Smooth muscle cell (in vitro differentiated cells): ENCODE data around the gene SRP9. TPM values are rescaled to one million over a fixed set of nuclear protein-coding genes. Genes with fewer than 3 reads are reported as not detected.

Experiments used
- DNase-seq: peaks from one replicate; lab custom pipeline; 2025; ENCODE audit not compliant: unreplicated experiment; lab: John Stamatoyannopoulos, UW
- H2AFZ ChIP-seq: fragments of 200-600 bp; sonication (generic); 2 replicates; pipeline ENCODE4 v1.6.0; 2016; ENCODE audit warnings: antibody characterized with exemption, low read depth, mild to moderate bottlenecking
- H3F3A ChIP-seq: fragments of 200-600 bp; sonication (generic); 2 replicates; pipeline ENCODE4 v1.6.0; 2017; ENCODE audit warnings: antibody characterized with exemption, low read depth
- H3K27ac ChIP-seq: fragments of 200-600 bp; sonication (generic); 2 replicates; pipeline ENCODE4 v1.5.1; 2016; ENCODE audit warnings: low read depth, mild to moderate bottlenecking
- H3K27me3 ChIP-seq: fragments of 200-600 bp; sonication (generic); 2 replicates; pipeline ENCODE4 v1.6.1; 2016; ENCODE audit warnings: low read depth, mild to moderate bottlenecking
- H3K36me3 ChIP-seq: fragments of 200-600 bp; sonication (generic); 2 replicates; pipeline ENCODE4 v1.5.1; 2016; ENCODE audit warnings: low read depth
- H3K4me1 ChIP-seq: fragments of 200-600 bp; sonication (generic); 2 replicates; pipeline ENCODE4 v1.5.1; 2016; ENCODE audit warnings: low read depth
- H3K4me2 ChIP-seq: fragments of 200-600 bp; sonication (generic); 2 replicates; pipeline ENCODE4 v1.6.0; 2016; ENCODE audit warnings: mild to moderate bottlenecking
- H3K4me3 ChIP-seq: fragments of 200-600 bp; sonication (generic); 2 replicates; pipeline ENCODE4 v1.5.1; 2016; ENCODE audit warnings: mild to moderate bottlenecking
- H3K79me2 ChIP-seq: fragments of 200-600 bp; sonication (generic); 2 replicates; pipeline ENCODE4 v1.6.0; 2016; ENCODE audit warnings: low read depth, mild to moderate bottlenecking
- H3K9ac ChIP-seq: fragments of 200-600 bp; sonication (generic); 2 replicates; pipeline ENCODE4 v1.6.0; 2016; ENCODE audit warnings: low read depth
- H3K9me3 ChIP-seq: fragments of 200-600 bp; sonication (generic); replicated peaks from 2 replicates; pipeline ENCODE4 v1.5.1; 2016; ENCODE audit warnings: low read depth
- H4K20me1 ChIP-seq: fragments of 200-600 bp; sonication (generic); 2 replicates; pipeline ENCODE4 v1.6.0; 2016; ENCODE audit warnings: low read depth
- WGBS: methylation state at CpG from one replicate; pipeline ENCODE4 v1.1.7; 2016; ENCODE audit warnings: low lambda C conversion rate; 5-methylcytosine and 5-hydroxymethylcytosine counted together
- polyA plus RNA-seq: library from polyadenylated mRNA; unstranded; fragments of >200 nt; fragmentation: Nextera tagmentation; extraction: Ambion mirVana; gene quantifications from 2 replicates; pipeline ENCODE4 v1.2.1, GENCODE V29; 2016
- total RNA-seq: library from RNA; depleted of rRNA; stranded (reverse); fragments of >200 nt; gene quantifications from 2 replicates; pipeline ENCODE4 v1.2.3, GENCODE V29; 2014
- TF ChIP-seq, protein P1 (sequence below): fragments of 200-600 bp; sonication (generic); IDR thresholded peaks from 2 replicates; pipeline ENCODE4 v1.5.1; 2017; ENCODE audit warnings: borderline replicate concordance, mild to moderate bottlenecking, antibody characterized with exemption; ENCODE audit not compliant: insufficient read depth, poor library complexity, severe bottlenecking

The SRP9 gene
- total and polyA plus RNA-seq, 2 experiments from 2014 or later: 301 to 394 TPM

DNA sequence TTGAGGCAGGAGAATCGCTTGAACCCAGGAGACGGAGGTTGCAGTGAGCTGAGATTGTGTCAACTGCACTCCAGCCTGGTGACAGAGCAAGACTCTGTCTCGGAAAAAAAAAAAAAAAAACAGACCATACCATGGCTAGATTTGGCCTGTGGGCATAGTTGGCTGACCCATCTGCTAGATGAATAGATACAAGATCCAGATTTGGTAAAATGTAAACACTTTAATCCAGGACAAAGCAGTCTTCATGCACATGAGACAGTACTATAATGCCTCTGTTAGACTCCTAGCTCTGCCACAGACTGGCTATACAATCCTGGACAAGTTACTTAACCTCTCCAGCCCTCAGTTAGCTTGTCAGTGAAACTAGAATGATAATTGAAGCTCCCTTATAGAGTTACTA lies 27.9 kb upstream of the SRP9 start:
- Histone ChIP-seq H3K27me3 (no peaks in the 10 kb centered on the region), H3K9me3 (no peaks in the 10 kb centered on the region), H3K4me1 (peaks cover 5% of the 10 kb centered on the region), H3K36me3 (no peaks in the 10 kb centered on the region), H4K20me1 (no peaks in the 10 kb centered on the region), H2AFZ (no peak overlapping the region), H3K27ac (no peak overlapping the region), H3K9ac (no peak overlapping the region), H3K79me2 (no peaks in the 10 kb centered on the region), H3K4me2 (no peak overlapping the region), H3F3A (no peaks in the 10 kb centered on the region), H3K4me3 (no peak overlapping the region)
- no peak for DNase-seq
- TF ChIP-seq, protein P1, sequence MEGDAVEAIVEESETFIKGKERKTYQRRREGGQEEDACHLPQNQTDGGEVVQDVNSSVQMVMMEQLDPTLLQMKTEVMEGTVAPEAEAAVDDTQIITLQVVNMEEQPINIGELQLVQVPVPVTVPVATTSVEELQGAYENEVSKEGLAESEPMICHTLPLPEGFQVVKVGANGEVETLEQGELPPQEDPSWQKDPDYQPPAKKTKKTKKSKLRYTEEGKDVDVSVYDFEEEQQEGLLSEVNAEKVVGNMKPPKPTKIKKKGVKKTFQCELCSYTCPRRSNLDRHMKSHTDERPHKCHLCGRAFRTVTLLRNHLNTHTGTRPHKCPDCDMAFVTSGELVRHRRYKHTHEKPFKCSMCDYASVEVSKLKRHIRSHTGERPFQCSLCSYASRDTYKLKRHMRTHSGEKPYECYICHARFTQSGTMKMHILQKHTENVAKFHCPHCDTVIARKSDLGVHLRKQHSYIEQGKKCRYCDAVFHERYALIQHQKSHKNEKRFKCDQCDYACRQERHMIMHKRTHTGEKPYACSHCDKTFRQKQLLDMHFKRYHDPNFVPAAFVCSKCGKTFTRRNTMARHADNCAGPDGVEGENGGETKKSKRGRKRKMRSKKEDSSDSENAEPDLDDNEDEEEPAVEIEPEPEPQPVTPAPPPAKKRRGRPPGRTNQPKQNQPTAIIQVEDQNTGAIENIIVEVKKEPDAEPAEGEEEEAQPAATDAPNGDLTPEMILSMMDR: no peak
- 87% methylated on average over 3 of the region's 3 CpGs for WGBS

DNA sequence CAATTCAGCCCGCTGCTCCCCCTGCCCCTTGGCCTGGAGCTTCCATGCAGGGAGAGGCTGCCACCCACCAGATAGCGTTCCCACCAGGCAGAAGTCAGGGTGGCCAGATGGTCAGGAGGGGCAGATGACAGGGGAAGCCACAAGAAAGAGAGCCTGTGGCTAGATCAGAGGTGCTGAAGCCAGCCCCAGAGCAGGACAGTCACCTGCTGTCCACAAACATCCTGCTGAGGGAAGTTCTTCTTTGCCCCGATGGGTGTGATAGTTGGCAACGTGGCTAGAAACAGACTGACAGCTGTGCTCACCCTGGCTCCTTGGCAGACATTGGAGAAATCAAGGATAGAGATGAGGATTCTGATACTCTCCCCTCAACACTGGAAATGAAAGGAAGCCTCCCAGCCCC lies 27.2 kb upstream of the SRP9 start:
- no peak overlapping the region for H3K4me2 ChIP-seq
- no peaks in the 10 kb centered on the region for H3K27me3 ChIP-seq
- H2AFZ ChIP-seq: no peak overlapping the region
- 91% methylated on average over 4 of the region's 4 CpGs for WGBS
- H3K4me1 ChIP-seq: peaks cover 5% of the 10 kb centered on the region
- no peak overlapping the region for H3K4me3 ChIP-seq
- no peak overlapping the region for H3K9ac ChIP-seq
- no peaks in the 10 kb centered on the region for H3F3A ChIP-seq
- no peaks in the 10 kb centered on the region for H3K79me2 ChIP-seq
- no peak for DNase-seq
- TF ChIP-seq, protein P1: no peak
- no peak overlapping the region for H3K27ac ChIP-seq
- H3K36me3 ChIP-seq: no peaks in the 10 kb centered on the region
- no peaks in the 10 kb centered on the region for H3K9me3 ChIP-seq
- no peaks in the 10 kb centered on the region for H4K20me1 ChIP-seq

DNA sequence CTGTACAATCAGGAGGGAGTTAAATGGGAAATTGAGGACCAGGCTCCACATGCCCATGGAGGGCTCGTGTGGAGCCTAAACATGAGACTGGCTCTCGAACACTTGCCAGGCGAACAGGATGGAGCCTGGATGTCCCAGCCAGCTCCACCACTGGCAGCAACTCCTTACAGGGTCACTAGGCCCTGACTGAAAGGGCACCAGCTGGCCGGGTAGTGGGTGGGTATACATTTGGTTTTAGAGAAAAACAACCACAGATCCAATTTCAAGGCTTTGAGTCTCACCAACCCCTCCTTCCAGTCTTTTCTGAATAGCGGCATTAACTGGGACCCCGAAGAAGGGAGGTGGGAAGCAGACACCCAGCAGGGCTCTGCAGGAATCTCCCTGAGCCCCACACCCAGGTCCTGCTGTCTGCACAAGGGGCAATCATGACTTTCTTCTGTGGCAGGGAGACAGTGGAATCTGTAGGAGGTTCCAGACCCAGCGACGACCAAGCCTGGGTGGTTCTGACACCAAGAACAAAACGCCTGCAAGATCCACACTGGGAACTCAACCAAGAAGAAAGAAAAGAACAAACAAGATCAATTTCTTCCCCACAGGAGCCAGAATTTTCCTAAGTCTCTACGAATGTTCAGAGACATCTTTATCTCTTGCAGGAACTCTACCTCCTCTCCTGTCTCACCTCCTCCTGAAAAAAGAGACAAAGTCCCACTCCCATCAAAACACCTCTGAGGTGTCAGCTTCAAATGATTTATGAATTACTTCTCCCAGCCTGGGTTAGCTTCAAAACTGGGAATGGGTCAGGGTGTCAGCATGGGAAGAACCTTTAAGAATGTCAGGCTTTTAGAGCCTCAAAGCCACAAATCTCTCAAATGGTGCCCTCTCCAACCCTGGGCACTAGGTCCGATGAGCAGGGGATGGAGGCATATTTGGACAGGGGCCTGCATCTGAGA lies 26.5 kb upstream of the SRP9 start:
- DNase-seq: no peak
- Histone ChIP-seq H3K27ac (no peak overlapping the region), H4K20me1 (no peaks in the 10 kb centered on the region), H3K9ac (no peak overlapping the region), H3K9me3 (no peaks in the 10 kb centered on the region), H3K4me1 (peaks cover 5% of the 10 kb centered on the region), H3K36me3 (no peaks in the 10 kb centered on the region), H3K27me3 (no peaks in the 10 kb centered on the region), H3K4me3 (no peak overlapping the region), H3K79me2 (no peaks in the 10 kb centered on the region), H2AFZ (no peak overlapping the region), H3K4me2 (no peak overlapping the region), H3F3A (no peaks in the 10 kb centered on the region)
- WGBS: 83% methylated on average over 11 of the region's 11 CpGs
- TF ChIP-seq, protein P1: no peak
